DMS 273 (cell line): ENCODE data around the gene CSTF1.

ENCODE experiments used
- DNase-seq: peaks from one replicate; lab custom pipeline; 2025; ENCODE audit not compliant: unreplicated experiment; lab: John Stamatoyannopoulos, UW

Gene CSTF1

DNA sequence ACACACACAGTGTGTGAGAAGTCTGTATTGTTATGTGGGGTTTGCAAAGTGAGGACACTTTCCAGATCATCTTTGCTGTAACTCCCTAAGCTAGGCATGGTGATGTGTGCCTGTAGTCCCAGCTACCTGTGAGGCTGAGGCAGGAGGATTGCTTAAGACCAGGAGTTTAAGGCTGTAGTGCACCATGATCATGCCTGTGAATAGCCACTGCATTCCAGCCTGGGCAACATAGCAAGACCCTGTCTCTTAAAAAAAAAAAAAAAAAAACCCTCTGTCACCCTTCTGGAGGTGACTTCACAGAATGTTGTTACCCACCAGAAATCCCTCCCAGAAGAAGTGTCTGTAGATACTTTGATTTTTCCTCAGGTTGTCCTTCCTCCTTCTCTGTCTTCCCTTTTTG lies 34.5 kb downstream of the CSTF1 start:
- no peak for DNase-seq

DNA sequence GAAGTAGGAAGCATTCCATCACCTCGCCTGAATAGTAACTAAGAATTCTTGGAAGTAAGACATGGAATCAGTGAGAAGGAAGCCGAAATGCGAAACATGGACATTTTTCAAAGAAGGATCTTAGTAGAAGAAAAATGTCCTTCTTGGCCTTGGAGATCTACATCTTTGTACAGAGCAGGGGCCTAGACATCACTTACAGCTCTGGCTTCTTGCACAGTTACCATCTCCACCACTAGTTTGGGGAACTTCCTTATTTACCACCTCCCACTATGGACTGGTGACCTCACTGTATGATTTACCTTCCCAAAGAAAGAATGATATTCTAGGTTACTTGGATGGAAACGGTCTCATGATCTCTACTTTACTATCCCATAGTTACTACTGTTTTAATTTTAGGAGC lies 35.4 kb downstream of the CSTF1 start:
- DNase-seq = no peak

DNA sequence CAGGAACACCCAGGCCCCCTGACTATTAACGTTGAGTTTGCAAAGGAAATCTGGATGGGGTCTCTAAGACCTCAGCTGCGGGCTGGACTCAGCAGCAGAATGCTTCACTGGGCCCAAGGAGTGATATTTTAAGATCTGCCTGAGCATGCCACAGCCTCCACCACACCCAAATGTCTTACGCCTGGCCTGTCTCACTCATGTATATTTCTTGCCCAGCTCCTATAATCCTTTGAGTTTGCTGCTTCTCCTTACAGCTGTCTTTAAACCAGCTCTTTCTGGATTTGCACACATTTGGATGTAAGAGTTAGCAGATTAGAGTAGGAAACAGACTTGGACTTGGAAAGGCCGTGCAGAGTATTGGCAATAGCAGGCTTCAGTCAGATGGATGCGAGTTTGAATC lies 36.0 kb downstream of the CSTF1 start:
- DNase-seq = no peak

DNA sequence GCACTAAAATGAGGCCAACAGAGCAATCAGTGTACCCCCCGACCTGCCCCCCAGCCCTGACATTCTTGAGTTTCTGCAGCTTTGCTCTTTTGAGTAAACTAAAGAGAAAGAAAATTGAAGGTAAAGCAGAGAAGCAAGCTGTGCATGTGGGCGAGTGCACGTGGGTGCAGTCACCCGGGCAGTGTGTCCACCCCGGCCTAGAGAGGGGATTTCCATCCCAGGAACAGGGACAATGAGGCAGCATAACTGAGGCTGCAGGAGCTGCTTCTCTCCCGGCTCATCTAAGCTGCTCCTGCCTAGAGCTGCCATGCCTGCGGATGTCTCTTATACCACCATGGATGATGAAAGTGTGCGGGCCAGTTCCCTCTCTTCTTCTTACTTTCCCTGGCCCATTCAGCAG lies 36.4 kb downstream of the CSTF1 start:
- DNase-seq = no peak

DNA sequence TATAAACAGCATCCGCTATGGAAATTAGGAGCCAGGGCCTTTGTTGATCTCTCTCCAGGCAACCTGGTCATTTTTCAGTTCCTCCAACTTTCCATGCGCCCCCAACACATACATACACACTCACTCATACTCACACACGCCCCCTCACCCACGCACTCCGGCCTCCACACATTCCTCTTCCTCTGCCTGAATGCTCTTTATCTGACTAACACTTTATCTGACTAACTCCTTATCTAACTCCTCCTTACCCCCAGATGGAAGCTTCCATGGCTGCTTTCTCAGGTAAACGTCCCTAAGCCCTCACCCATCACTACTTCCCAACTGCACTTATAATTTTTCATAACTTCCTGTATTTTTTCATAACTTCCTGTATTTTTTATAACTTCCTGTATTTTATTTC lies 37.1 kb downstream of the CSTF1 start:
- DNase-seq = no peak

DNA sequence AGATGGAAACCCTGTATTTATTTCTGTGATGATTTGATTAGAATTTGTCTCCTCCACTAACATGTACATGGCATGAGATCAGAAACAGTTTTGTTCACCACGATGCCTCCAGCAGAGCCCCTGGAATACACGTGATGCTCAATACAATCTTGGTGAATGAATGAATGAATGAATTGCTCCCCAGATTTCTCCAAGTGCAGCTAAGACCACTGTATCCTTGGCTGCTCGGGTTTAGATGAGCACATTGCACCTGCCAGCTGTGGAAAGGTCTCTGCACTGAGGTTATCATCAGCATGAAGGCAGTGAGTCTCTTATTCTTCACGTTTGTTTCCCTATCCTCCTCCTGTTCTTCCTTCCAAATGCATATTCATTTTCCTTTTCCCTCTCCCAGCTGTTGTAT lies 37.5 kb downstream of the CSTF1 start:
- no peak for DNase-seq

DNA sequence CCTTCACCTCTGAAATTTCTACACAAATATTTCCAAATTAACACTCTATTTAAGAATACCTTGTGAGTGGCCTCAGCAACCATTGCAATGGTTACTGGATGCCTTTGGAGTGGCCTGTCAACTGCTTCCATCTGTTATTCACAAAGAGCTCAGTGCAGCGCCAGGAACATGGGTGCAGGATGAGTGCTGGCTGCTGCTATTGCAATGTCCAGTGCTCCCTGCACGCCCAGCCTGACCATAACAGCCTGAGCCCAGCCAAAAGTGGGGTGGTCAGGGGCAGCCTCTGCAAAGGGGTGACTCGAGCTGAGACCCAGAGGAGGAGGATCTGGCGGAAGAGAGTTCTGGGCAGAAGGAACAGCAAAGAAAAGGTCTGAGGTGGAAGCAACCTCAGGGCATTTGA lies 38.0 kb downstream of the CSTF1 start:
- DNase-seq = no peak

DNA sequence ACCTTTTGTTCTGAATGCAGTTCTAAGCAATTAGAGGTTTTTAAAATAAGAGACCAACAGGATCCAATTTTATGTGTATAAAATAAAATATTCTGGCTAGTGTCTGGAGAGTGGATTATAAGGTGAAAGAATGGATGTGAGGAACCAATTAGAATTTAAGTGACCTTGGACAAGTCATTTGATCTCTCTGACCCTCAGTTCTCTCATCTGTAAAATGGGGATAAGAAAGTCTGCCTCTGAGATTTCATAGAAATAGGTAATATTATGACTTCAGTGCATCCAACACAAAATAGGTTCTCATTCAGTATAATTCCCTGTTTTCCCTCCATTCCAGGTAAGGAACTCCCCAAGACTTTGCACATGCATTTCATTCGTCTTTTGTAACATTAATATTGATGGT lies 38.5 kb downstream of the CSTF1 start:
- DNase-seq = no peak

DNA sequence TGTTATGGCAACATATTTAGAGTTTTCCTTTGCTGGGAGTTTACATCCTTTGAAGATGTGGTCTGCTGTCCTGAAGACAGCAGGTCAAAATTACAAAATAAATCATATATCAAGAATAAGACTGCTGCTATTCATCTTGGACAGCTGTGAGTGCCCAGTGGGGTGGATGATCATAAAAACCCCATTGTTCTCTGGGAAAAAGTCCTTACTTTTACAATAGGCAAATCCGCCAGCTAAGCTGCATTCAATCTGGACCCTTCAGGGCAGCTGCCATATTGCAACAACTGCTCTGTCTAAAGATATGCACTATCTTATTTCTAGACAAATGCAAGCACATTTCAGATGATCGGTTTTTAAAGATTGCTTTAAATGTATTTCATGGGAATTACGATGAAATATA lies 39.0 kb downstream of the CSTF1 start:
- no peak for DNase-seq

DNA sequence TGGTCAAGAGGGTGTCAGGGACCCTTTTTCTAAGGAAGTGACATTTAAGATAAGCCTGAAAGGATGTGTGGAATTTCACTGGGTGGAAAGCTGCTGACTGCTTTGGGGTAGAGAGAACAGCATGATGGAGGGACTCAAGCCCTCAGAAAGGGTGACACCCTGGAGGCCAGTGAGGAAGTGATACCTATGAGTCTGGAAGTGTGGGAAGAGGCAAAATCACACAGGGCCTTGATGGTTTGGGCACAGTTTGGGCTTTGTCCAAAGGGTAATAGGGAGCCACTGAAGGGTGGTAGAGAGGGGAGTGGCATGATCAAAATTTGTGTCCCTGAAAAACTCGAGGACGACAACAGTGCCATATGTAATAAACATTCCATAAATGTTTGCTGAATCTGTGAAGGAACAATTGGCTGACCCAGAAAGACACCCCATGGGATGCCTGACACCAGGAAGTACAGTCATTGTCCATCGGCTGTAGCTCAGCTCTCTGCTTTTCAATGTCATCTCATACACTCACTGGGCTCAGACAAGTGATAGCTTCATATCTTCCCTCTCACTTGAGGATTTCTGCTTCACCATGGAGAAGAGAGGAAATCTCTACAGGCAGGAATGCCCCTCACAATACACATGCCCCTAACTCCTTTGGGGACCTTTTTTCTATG lies 40.9 kb downstream of the CSTF1 start:
- no peak for DNase-seq

DNA sequence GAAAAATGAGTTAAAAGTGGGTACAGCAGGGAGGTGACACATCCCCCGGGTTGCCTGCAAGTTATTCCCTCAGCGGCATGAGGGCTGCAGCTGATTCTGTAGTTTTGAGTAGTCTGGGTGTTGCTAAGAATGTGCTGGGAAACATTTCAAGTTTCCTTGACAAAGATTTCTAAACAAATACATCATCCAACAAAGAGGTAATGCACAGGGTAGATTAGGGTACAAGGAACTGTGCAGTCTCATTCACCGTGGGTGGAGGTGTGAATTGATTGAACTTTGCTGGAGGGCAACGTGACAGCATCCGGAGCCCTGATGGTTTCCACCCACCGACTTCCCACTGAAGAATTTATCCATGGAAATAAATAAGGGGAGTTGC lies 41.4 kb downstream of the CSTF1 start:
- DNase-seq = no peak

DNA sequence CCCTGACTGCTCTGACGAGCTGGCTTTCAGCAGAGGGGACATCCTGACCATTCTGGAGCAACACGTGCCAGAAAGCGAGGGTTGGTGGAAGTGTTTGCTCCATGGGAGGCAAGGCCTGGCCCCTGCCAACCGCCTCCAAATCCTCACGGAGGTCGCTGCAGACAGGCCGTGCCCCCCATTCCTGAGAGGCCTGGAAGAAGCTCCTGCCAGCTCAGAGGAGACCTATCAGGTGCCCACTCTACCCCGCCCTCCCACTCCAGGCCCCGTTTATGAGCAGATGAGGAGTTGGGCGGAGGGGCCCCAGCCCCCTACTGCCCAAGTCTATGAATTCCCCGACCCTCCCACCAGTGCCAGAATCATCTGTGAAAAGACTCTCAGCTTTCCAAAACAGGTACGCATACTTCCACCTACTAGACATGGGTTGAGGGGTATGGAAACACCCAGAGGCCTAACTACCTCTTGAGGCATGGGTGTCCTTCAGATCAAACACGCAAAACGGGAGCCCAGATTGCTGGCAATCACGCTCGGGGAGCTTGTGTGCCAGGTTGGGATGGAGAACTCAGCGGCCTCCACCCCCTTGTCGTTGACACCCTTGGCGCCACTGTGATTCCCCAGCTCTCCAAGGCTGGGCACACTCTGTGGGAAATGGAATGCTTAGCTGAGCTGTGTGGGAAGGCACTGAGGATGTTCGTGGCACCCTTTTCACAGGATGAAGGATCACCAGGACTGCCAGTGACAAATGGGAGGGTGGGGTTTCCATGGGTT lies 44.9 kb downstream of the CSTF1 start:
- no peak for DNase-seq

DNA sequence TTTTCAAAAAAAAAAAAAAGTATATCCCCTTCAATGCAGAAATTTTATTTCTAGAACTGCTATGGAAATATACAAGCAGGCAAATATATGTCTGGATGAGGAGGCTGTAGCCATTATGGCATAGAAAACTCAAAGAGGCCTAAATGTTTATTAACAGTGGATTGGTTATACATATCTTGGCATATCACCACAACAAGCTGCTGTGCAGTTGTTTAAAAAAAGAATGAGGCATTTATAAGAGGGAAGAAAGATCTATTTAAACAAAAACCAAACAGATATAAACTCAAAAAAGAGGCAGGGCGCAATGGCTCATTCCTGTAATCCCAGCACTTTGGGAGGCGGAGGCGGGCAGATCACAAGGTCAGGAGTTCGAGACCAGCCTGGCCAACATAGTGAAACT lies 45.8 kb downstream of the CSTF1 start:
- DNase-seq = no peak

DNA sequence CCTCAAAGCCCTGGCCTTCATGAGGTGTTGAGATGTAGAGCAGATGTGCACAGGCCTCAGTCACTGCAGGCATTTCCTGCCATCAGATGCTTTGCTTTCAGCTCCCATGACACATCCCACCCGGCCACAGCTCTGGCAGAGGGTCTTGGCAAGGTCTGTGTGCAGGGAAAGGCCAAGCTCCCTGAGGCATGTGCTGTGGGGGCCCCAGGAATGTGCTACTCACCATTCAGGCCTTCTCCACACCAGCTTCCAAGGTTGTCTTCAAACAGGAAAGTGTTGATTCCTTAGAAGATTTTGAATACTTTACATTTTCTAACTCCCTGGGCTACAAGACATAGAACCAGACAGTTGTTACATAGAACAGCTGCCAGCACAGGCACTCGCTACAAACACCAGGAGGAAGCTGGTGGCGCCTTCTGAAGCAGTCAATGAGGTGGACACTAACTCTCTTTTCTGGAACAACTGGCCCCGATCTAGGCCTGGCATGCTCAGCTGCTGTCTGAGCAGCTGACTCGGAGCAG lies 47.4 kb downstream of the CSTF1 start:
- no peak for DNase-seq

DNA sequence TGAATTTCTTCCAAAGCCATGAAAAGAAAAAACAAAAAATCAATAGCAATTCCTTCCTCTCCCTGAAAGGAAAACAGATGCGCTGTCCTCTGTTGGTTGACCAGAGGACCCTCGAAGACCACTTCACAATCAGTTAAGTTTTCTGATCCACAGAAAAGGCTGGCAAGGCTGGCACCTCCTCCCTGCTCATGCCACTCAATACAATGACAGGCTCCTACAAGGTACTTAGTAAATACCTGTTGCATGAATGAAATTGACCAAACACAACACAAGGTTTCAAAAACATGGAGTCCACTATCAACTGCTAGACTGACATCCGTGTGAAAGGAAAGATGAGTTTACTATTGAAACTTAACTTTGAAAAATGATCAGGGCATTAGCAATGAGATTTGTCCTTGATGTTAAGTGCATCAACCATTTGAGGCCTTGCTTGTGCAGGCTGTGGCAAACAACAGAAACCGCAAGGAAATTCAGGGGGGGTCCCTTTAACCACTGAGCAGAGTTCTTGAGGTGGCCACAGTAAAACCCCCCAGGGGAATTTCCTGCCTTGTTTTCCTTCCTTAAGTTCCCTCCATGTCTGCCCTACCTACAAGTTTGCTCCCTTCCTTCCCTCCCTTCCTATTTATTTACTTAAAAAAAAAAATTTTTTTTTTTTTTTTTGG lies 48.0 kb downstream of the CSTF1 start:
- no peak for DNase-seq

DNA sequence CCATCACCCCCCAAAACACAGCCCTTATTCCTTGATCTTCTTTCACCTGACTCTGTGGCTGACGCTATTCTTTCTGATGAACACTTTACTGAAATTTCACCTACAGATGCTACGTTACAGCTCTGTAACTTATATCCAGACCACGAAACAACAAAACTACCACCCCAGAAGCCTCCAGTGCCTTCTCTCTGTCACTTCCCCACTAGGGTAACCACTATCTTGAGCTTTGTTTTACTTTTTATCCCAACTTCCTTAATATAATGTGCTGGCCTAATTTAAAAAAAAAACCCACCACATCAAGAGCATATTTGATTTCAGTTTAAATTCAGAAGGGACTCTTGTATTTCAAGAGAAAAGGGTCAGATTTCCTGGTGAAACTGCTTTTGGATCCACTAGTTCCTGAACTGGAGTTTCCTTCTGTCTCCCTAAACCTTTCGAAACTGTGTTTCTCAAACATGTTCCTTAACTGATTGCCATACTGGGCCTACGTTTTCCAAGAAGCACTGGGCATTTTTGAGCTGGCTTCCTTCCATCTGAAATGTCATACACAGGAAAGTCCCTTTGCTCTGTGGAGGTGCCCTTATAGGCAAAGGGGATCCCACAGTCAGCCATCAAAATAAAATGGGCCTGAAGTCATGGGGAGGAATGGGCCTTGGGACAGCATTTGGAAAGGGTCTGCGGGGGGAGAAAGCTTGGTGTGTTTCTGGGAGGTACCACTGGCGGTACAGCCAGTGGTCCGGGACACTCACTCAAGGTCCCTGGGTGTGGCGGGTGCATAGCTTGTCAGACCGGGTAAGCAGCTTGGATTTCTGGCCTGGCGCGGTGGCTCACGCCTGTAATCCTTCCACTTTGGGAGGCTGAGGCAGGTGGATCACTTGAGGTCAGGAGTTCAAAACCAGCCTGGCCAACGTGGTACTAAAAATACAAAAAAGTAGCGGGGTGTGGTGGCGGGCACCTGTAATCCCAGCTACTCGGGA lies 50.2 kb downstream of the CSTF1 start:
- no peak for DNase-seq

DNA sequence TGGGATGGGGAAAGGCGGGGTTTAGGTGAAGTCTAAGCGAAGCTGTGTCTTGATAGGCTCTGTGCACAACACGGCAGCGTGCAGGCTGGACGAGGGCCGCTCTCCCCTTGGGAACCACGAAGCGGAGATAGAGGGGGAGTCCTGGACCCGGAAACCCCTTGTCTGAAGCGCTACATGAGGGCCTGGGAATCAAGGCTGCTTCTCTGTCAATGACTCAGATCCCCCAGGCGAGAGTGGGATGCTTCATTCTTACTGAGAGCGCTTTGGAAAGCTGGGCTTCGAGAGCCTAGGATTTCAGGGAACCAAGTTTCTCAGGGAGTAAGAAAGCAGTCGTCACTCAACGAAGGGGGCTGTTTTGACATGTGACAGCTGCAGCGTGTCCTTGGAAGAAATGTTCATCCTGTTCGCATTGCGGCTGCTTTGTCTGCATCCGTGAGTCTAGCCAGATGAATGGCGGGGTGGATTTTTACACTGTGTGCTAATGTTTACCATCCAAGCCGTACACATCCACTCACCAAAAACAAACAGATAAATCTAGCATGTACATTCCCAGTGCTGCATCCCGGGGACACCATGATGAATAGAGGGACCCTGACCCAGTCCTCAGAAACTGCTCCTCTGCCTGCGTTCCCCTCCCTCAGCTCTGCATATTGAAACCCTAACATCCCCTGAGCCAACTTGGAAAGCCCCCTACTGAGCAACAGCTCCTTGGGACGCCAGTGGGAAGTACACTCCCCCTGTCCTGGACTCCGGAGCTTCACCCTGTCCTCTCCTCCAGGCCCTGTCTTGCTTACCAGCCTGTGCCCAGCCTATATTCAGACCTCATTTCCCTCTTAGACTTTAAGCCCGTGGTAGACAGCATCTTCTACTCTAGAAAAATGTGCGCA lies 51.5 kb downstream of the CSTF1 start:
- no peak for DNase-seq

DNA sequence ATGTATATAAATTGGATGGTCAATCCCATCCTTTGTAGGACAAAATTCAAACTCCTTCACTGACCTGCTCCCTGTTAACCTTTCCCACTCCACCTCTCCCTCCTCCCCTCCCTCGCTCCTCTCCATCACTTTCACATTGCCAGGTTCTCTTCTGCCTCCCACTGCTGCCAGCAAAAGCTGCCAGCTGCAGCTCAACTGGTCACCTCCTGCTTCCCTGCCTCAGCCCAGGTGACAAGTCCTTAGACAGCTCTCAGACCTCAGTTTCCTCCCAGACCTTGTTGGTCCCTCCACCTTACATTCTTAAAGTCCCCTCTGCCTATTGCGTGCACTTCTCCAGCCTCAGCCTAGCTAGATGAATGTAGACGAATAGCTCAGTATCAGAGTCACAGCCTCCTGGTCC lies 52.7 kb downstream of the CSTF1 start:
- no peak for DNase-seq

DNA sequence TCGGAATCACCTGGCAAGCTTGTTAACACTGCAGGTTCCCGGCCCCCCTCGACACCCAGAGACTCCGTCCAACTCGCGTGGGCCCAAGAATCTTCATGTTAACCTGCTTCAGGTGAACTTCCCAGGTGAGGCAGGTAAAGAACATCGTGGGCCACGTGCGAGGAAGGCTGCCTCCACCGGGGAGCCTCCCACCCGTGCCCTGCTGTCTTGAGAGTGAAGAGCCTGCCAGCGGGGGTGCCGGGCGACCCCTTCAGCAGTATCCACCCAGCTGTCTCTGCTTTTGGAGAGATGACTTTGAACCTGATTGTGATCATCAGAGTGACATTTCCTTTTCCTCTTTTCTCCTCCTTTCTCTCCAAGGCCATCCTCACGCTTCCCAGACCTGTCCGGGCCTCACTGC lies 53.1 kb downstream of the CSTF1 start:
- no peak for DNase-seq

DNA sequence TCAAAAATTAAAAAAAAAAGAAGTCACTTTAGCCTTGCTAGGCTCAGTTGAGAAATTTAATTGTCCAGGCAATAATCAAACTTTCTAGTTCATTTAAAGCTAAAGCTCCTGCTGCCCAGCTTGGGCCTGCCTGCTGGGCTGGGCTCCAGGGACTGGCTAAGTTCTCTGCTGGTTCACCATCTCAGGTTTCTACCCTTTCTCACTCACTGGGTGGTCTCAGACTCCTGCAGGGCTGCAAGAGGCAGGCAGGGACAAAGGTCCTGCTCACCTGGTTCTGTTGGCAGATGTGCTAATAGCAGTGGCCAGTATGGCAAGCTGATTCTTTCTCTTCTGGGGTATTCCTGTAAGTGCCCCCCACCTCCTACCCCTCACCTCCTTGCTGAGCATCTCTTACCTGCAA lies 54.8 kb downstream of the CSTF1 start:
- no peak for DNase-seq
